Testis (tissue), 3 donors: Measurements from ENCODE around the gene MCTP1. TPM values are rescaled to one million over a fixed set of nuclear protein-coding genes. Genes with fewer than 3 reads are reported as not detected.

ENCODE experiments used
- DNase-seq: peaks from one replicate; pipeline ENCODE4 v3.0.0-alpha.2; 2019
- H3K27ac ChIP-seq, 2 donors: fragments of 200-600 bp; sonication (generic); one replicate each; pipeline ENCODE4 v1.5.1; 2019
- H3K27me3 ChIP-seq: fragments of 200-600 bp; sonication (generic); one replicate; pipeline ENCODE4 v1.5.1; 2019
- H3K36me3 ChIP-seq: fragments of 200-600 bp; sonication (generic); one replicate; pipeline ENCODE4 v1.5.1; 2017; ENCODE audit warnings: low read depth; ENCODE audit errors: missing control alignments
- H3K4me1 ChIP-seq: fragments of 200-600 bp; sonication (generic); one replicate; pipeline ENCODE4 v1.5.1; 2019
- H3K4me3 ChIP-seq, 2 donors: fragments of 200-600 bp; sonication (generic); one replicate each; pipeline ENCODE4 v1.5.1; 2017 to 2019
- H3K9me3 ChIP-seq: fragments of 200-600 bp; sonication (generic); one replicate; pipeline ENCODE4 v1.5.1; 2017
- POLR2A ChIP-seq: fragments of 450-650 bp; IDR thresholded peaks from one replicate; pipeline ENCODE4 v1.6.1; 2017; ENCODE audit warnings: antibody characterized with exemption, mild to moderate bottlenecking, moderate library complexity
- whole genome bisulfite sequencing, 2 donors: methylation state at CpG; one replicate each; pipeline ENCODE4 v1.1.5; 2018; 5-methylcytosine and 5-hydroxymethylcytosine counted together
- intact Hi-C: fragments of 100-400 bp; cut with DNase I; formaldehyde crosslinking; loops from one replicate; pipeline ENCODE4 v1.15.1; 2023; ENCODE audit warnings: low total_unique reads
- polyA plus RNA-seq: library from polyadenylated mRNA; stranded (reverse); fragments of 350-450 nt; fragmentation: Illumina TruSeq; extraction: RNeasy Lipid Tissue Mini Kit (QIAGEN cat#74804); gene quantifications from one replicate; pipeline ENCODE4 v1.2.3, GENCODE V29; 2014; ENCODE audit warnings: low read depth, low replicate concordance; ENCODE audit not compliant: insufficient read depth
- total RNA-seq, 2 donors: library from RNA; depleted of rRNA; stranded (reverse); fragments of >200 nt; gene quantifications; one replicate each; pipeline ENCODE4 v1.2.3, GENCODE V29; 2016
- TF ChIP-seq, protein P1 (sequence below), 3 experiments: fragments of 450-650 bp in 2 of 3; fragments of 200-600 bp in 1 of 3; sonication (generic) in 1 of 3; IDR thresholded peaks; one replicate each; pipeline ENCODE4 v1.5.1; 2016 to 2019; ENCODE audit warnings: antibody characterized with exemption in 3 of 3, mild to moderate bottlenecking in 2 of 3, moderate library complexity in 1 of 3

Gene MCTP1
- total and polyA plus RNA-seq, 3 donors from 2014 or later: 7.4 to 15.5 (median 9.7) TPM

DNA sequence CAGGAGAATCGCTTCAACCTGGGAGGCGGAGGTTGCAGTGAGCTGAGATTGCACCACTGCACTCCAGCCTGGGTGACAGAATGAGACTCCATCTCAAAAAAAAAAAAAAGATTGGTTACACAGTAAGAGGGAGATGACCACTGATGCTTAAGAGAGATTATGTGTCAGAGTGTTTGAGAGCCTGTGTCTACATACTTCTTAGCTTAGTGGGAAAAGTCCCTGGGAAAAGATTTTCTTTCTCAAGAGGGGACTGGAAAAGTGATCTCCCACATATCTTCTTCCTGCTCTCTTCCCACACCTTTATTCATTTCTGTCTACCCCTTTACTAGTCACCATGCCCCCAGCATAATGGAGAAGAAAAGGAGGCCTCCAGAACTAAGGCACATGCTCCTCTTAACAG is 55.2 kb downstream of the MCTP1 start:
- 97 to 100% methylated on average over 2 of the region's 2 CpGs for WGBS, 2 donors
- Histone ChIP-seq H3K27me3 (no peaks in the 10 kb centered on the region), H3K27ac (no peak overlapping the region), H3K36me3 (no peaks in the 10 kb centered on the region), H3K4me3 (no peak overlapping the region), H3K9me3 (no peaks in the 10 kb centered on the region), H3K4me1 (no peaks in the 10 kb centered on the region)
- no peak for DNase-seq
- intact Hi-C loops: no loop called here
- TF ChIP-seq, protein P1, sequence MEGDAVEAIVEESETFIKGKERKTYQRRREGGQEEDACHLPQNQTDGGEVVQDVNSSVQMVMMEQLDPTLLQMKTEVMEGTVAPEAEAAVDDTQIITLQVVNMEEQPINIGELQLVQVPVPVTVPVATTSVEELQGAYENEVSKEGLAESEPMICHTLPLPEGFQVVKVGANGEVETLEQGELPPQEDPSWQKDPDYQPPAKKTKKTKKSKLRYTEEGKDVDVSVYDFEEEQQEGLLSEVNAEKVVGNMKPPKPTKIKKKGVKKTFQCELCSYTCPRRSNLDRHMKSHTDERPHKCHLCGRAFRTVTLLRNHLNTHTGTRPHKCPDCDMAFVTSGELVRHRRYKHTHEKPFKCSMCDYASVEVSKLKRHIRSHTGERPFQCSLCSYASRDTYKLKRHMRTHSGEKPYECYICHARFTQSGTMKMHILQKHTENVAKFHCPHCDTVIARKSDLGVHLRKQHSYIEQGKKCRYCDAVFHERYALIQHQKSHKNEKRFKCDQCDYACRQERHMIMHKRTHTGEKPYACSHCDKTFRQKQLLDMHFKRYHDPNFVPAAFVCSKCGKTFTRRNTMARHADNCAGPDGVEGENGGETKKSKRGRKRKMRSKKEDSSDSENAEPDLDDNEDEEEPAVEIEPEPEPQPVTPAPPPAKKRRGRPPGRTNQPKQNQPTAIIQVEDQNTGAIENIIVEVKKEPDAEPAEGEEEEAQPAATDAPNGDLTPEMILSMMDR (IDR thresholded peaks at IDR 0.05): no peak
- TF ChIP-seq POLR2A: no peak

DNA sequence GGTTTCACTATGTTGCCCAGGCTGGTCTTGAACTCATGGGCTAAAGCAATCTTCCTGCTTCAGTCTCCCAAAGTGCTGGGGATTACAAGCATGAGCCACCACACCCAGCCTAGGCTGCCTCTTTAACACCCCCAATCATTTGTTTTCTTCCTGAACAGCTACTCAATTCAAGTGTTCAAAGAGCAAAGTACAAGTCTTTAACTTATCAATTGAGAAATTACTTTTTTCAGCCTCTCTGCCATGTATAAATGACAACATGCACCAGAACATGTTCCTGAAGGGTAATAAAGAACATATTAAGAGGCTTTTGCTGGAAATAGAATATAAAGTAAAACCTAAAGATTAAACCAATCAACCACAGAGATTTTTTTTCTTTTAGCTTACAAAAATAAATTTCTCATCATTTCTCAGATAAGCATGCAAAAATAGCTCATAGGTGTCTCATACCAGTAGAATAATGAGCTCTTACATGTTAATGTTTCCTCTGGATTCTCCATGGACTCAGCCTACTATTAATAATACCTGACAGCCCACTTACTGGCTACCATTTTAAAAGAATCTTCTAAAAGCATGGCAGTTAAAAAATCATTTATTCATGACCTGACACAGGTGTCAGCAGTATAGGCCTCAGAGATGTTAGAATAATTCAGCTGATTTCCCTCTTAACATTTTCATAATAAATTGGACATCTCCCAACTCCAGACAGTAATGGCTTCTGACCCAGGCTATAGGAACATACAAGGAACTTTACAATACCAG is 60.0 kb downstream of the MCTP1 start:
- no peak for TF ChIP-seq POLR2A
- TF ChIP-seq, protein P1 (IDR thresholded peaks at IDR 0.05): no peak
- Histone ChIP-seq H3K4me1 (no peaks in the 10 kb centered on the region), H3K9me3 (no peaks in the 10 kb centered on the region), H3K36me3 (no peaks in the 10 kb centered on the region), H3K27ac (no peak overlapping the region), H3K4me3 (no peak overlapping the region), H3K27me3 (no peaks in the 10 kb centered on the region)
- intact Hi-C loops: no loop called here
- no peak for DNase-seq

DNA sequence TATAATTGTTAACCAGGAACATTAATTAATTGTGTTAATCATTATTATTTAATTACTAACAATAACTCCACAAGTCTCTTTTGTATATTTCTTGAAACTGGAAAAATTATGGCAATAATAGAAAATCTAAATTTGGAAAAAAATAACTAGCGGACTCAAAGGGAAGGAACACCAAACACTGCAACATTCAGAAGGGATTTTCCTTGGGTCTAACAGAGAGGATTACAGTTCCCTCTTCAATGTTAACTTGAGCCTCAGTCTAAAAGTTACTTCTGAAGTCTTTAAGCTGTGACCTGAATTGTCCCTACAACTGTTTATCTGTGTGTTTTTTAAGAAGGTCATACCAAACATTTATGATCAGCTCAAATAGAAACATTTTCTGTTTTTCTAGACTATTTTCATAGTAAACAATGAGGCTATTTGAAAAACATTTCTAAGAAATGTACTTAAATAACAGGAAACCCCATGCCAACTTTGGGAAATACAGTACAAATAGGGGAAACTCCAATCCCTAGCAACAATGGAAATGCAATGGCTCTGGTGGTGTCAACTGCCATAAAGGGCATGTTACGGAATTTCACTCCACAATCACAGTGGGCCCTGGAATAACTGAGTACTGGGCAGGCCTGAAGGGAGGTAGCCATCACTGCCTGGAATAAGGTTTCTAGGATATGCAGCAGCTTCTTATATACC is 61.2 kb downstream of the MCTP1 start:
- no peak for DNase-seq
- Histone ChIP-seq H3K4me3 (no peak overlapping the region), H3K27ac (no peak overlapping the region), H3K9me3 (no peaks in the 10 kb centered on the region), H3K36me3 (no peaks in the 10 kb centered on the region), H3K4me1 (no peaks in the 10 kb centered on the region), H3K27me3 (no peaks in the 10 kb centered on the region)
- intact Hi-C loops: no loop called here
- WGBS, 2 donors: 93 to 96% methylated on average over 2 of the region's 2 CpGs
- TF ChIP-seq POLR2A: no peak
- TF ChIP-seq, protein P1 (IDR thresholded peaks at IDR 0.05): no peak

DNA sequence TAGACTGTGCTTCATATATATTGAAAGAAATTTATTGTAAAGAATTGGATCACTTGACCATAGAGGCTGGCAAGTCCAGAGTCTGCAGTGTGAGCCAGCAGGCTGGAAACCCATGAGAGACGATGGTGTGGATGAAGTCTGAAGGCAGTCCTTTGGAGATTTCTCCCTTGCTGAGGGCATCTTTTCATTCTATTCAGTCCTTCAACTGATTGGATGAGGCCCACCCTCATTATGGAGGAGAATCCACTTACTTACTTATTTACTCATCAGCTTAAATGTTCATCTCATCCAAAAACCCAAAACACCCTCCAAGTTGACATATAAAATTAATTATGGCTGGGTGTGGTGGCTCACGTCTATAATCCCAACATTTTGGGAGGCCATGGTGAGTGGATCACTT is 62.1 kb downstream of the MCTP1 start:
- H3K4me1 ChIP-seq: no peaks in the 10 kb centered on the region

More for the DNA sequence above, 62.1 kb downstream of the MCTP1 start:
- Histone ChIP-seq H3K36me3 (no peaks in the 10 kb centered on the region), H3K4me3 (no peak overlapping the region), H3K27ac (no peak overlapping the region), H3K9me3 (no peaks in the 10 kb centered on the region), H3K27me3 (no peaks in the 10 kb centered on the region)
- no peak for DNase-seq
- intact Hi-C loops: no loop called here
- WGBS, 2 donors: 89 to 96% methylated on average over 2 of the region's 2 CpGs
- TF ChIP-seq POLR2A: no peak
- TF ChIP-seq, protein P1 (IDR thresholded peaks at IDR 0.05): no peak
